Muscle layer of duodenum (tissue), 2 donors: ENCODE measurements around the gene STK40.

Experiments used
- H3K27ac ChIP-seq: one replicate; pipeline ENCODE4 v1.7.0; 2013; ENCODE audit warnings: mild to moderate bottlenecking, low read length
- H3K27me3 ChIP-seq: one replicate; pipeline ENCODE4 v1.7.0; 2013; ENCODE audit warnings: low read depth, mild to moderate bottlenecking, control low read depth, low read length
- H3K36me3 ChIP-seq, 2 donors: one replicate each; pipeline ENCODE4 v1.7.0; 2013; ENCODE audit warnings: low read length in 2 of 2, control low read depth in 1 of 2, mild to moderate bottlenecking in 1 of 2; ENCODE audit not compliant: insufficient read depth in 2 of 2, control insufficient read depth in 1 of 2
- H3K4me1 ChIP-seq, 2 donors: one replicate each; pipeline ENCODE4 v1.7.0; 2013; ENCODE audit warnings: low read length in 2 of 2, mild to moderate bottlenecking in 2 of 2, control low read depth in 1 of 2, moderate library complexity in 1 of 2; ENCODE audit not compliant: insufficient read depth in 2 of 2, control insufficient read depth in 1 of 2
- H3K4me3 ChIP-seq, 2 donors: one replicate each; pipeline ENCODE4 v1.7.0; 2013; ENCODE audit warnings: low read length in 2 of 2, low read depth in 1 of 2, mild to moderate bottlenecking in 1 of 2
- H3K9me3 ChIP-seq, 2 donors: one replicate each; pipeline ENCODE4 v1.7.0; 2013; ENCODE audit warnings: low read length in 2 of 2, control low read depth in 1 of 2, mild to moderate bottlenecking in 1 of 2; ENCODE audit not compliant: control insufficient read depth in 1 of 2
- donor health status: healthy.

STK40 gene

DNA sequence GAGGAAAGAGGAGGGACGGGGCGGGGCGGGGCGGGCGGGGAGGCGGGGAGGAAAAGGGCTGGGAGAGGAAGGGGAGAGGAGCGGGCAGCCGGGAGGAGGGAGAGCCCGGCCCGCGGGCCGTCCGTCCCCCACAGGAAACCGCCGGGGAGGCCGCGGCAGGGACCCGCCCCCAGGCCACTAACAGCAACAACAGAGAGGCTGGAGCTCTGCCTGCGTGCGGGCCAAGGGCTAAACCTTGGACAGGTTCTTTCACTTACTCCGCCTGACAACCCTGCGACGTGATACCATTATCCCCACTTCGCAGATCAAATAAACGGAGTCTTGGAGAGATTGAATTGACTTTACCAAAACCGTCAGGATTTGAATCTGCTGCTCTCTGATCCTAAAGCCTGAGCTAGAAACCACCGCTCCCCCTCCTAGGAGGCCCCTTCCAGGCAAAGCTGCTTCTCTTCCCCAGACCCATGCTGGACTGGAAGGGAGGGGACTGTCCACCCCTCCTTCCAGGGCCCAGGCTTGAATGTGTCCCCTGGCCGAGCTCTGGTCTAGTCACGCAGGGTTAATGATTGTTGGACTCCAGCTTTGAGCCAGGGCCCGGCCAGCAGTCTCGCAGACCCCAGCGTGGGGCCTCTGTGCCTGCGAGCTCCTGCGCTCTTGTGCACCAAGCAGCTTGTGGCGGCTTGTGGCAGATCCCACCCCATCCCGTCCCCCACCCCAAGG lies 61.9 kb downstream of the STK40 start, which contains the start of gene EVA1B:
Gene EVA1B, minus strand, starts transcription at position 10 of the 717 bp plus-strand sequence. CDS start 608 bp downstream, outside the sequence.
- no peak within 1 kb of the TSS for H3K27ac ChIP-seq

GRCh38 chr1:36322786-36323635 lies 62.7 kb downstream of the STK40 start:
- Histone ChIP-seq H3K9me3 (no peaks in the 10 kb centered on the region), H3K4me3 (peak overlapping the region; percentile 30 to 84), H3K36me3 (no peaks in the 10 kb centered on the region), H3K4me1 (peaks cover 0 to 26% of the 10 kb centered on the region in 2 donors), H3K27ac (no peak overlapping the region), H3K27me3 (peaks cover 4% of the 10 kb centered on the region)

More for the DNA sequence above, 61.9 kb downstream of the STK40 start, which contains the start of gene EVA1B:
- Histone ChIP-seq H3K9me3 (no peaks in the 10 kb centered on the region), H3K4me1 (peaks cover 0 to 30% of the 10 kb centered on the region in 2 donors), H3K36me3 (no peaks in the 10 kb centered on the region), H3K4me3 (peak within 1 kb of the TSS; percentile 49 to 84), H3K27me3 (peaks cover 4% of the 10 kb centered on the region)

- H3K27ac ChIP-seq = no peak overlapping the region
- H3K4me1 ChIP-seq = peaks cover 0 to 26% of the 10 kb centered on the region in 2 donors
- peaks cover 4% of the 10 kb centered on the region for H3K27me3 ChIP-seq
- no peaks in the 10 kb centered on the region for H3K36me3 ChIP-seq
- peak overlapping the region; percentile 30 to 84 for H3K4me3 ChIP-seq
- no peaks in the 10 kb centered on the region for H3K9me3 ChIP-seq
Measured at GRCh38 chr1:36322041-36322785, 63.5 kb downstream of the STK40 start.

- Histone ChIP-seq H3K36me3 (no peaks in the 10 kb centered on the region), H3K27me3 (peaks cover 4% of the 10 kb centered on the region), H3K4me1 (peaks cover 0 to 26% of the 10 kb centered on the region in 2 donors), H3K9me3 (no peaks in the 10 kb centered on the region), H3K4me3 (peak overlapping the region in 1 of 2 donors; percentile 84), H3K27ac (no peak overlapping the region)
Measured at GRCh38 chr1:36321119-36321951, 64.4 kb downstream of the STK40 start.

GRCh38 chr1:36320767-36321118 lies 65.0 kb downstream of the STK40 start:
- no peaks in the 10 kb centered on the region for H3K36me3 ChIP-seq
- peaks cover 0 to 26% of the 10 kb centered on the region in 2 donors for H3K4me1 ChIP-seq
- H3K9me3 ChIP-seq = no peaks in the 10 kb centered on the region
- H3K27me3 ChIP-seq = peaks cover 4% of the 10 kb centered on the region
- no peak overlapping the region for H3K27ac ChIP-seq
- H3K4me3 ChIP-seq = peak overlapping the region in 1 of 2 donors; percentile 84

- H3K4me1 ChIP-seq = peaks cover 0 to 26% of the 10 kb centered on the region in 2 donors
- peak overlapping the region in 1 of 2 donors; percentile 84 for H3K4me3 ChIP-seq
- H3K27ac ChIP-seq = no peak overlapping the region
Measured at GRCh38 chr1:36320291-36320761, 65.4 kb downstream of the STK40 start.

GRCh38 chr1:36309397-36309796 lies 76.3 kb downstream of the STK40 start:
- no peaks in the 10 kb centered on the region for H3K9me3 ChIP-seq
- H3K27ac ChIP-seq = no peak overlapping the region
- H3K4me1 ChIP-seq = peaks cover 5 to 15% of the 10 kb centered on the region in 2 donors
- no peak overlapping the region for H3K4me3 ChIP-seq
- H3K27me3 ChIP-seq = no peaks in the 10 kb centered on the region
- H3K36me3 ChIP-seq = no peaks in the 10 kb centered on the region

More at GRCh38 chr1:36320291-36320761, 65.4 kb downstream of the STK40 start:
- Histone ChIP-seq H3K36me3 (no peaks in the 10 kb centered on the region), H3K9me3 (no peaks in the 10 kb centered on the region), H3K27me3 (peaks cover 4% of the 10 kb centered on the region)

GRCh38 chr1:36307601-36308330 lies 78.0 kb downstream of the STK40 start:
- Histone ChIP-seq H3K4me3 (peak overlapping the region; percentile 68 to 83), H3K27ac (no peak overlapping the region), H3K36me3 (peaks cover 11 to 16% of the 10 kb centered on the region in 2 donors), H3K9me3 (no peaks in the 10 kb centered on the region), H3K27me3 (no peaks in the 10 kb centered on the region), H3K4me1 (peaks cover 5 to 15% of the 10 kb centered on the region in 2 donors)

GRCh38 chr1:36306902-36307456 lies 78.7 kb downstream of the STK40 start:
- Histone ChIP-seq H3K4me1 (peaks cover 5 to 15% of the 10 kb centered on the region in 2 donors), H3K4me3 (peak overlapping the region; percentile 68 to 83), H3K27me3 (no peaks in the 10 kb centered on the region), H3K36me3 (peaks cover 19 to 23% of the 10 kb centered on the region in 2 donors), H3K27ac (peak overlapping the region; percentile 45), H3K9me3 (no peaks in the 10 kb centered on the region)
